ENCODE data around the gene TBC1D14.

GRCh38 chr4:7077371-7077770 lies 167.7 kb downstream of the TBC1D14 start:
- no peak for TF ChIP-seq CTCF (IDR thresholded peaks at IDR 0.05)
- no peak for TF ChIP-seq POLR2A (IDR thresholded peaks at IDR 0.05)

All from right lobe of liver (tissue), 4 donors.